Measurements from ENCODE around the gene PREX1. TPM values are rescaled to one million over a fixed set of nuclear protein-coding genes. Genes with fewer than 3 reads are reported as not detected.

PREX1 gene
- total and polyA plus RNA-seq, 2 experiments from 2014 or later = 2.4 to 10.3 TPM

- TF ChIP-seq ZNF462 (CRISPR knock-in tag; IDR thresholded peaks at IDR 0.05) = no peak
- TF ChIP-seq CTCF (conservative IDR thresholded peaks at IDR 0.05; ENCODE audit: low read depth in 2 of 2) = no peak
- no peak for TF ChIP-seq EZH2 (IDR thresholded peaks at IDR 0.05; ENCODE audit: low read depth, unreplicated experiment)
- no peak for TF ChIP-seq EZH2phosphoT487 (IDR thresholded peaks at IDR 0.05; ENCODE audit: unreplicated experiment)
- TF ChIP-seq ZNF114 (CRISPR knock-in tag; IDR thresholded peaks at IDR 0.05) = no peak
- no peak for TF ChIP-seq CREB1 (CRISPR knock-in tag; IDR thresholded peaks at IDR 0.05; ENCODE audit: low read depth)
- no peak for TF ChIP-seq ZNF331 (CRISPR knock-in tag; IDR thresholded peaks at IDR 0.05; ENCODE audit: low read depth)
Observed at GRCh38 chr20:48813930-48814546, 13.8 kb downstream of the PREX1 start (continued).

GRCh38 chr20:48813446-48813747, 14.4 kb downstream of the PREX1 start:
- H4K20me1 ChIP-seq (replicated peaks; ENCODE audit: insufficient read depth) = no peaks in the 10 kb centered on the region; the same call in 1 of the 2 replicates
- H3K79me2 ChIP-seq (replicated peaks; ENCODE audit: insufficient read depth) = no peaks in the 10 kb centered on the region
- no peak overlapping the region for H3K27ac Mint-ChIP-seq
- no peak for ATAC-seq
- no peak overlapping the region for H3K4me2 ChIP-seq
- H3K36me3 ChIP-seq (ENCODE audit: insufficient read depth) = no peaks in the 10 kb centered on the region
- no peaks in the 10 kb centered on the region for H3F3A ChIP-seq (replicated peaks; ENCODE audit: low read depth)
- H3K4me1 ChIP-seq (ENCODE audit: insufficient read depth) = peaks cover 3% of the 10 kb centered on the region; the same call in 1 of the 2 replicates
- no peak overlapping the region for H3K4me3 Mint-ChIP-seq
- H3K9me2 ChIP-seq (ENCODE audit: insufficient read depth) = no peaks in the 10 kb centered on the region
- no peak overlapping the region for H3K27ac ChIP-seq (ENCODE audit: low read depth)
- H3K9me3 Mint-ChIP-seq = no peaks in the 10 kb centered on the region
- DNase-seq (ENCODE audit: low spot score) = no peak
- peaks cover 5% of the 10 kb centered on the region for H3K27me3 Mint-ChIP-seq (ENCODE audit: insufficient read depth, low read depth, poor library complexity)
- H3K36me3 Mint-ChIP-seq (ENCODE audit: low read depth) = peaks cover 5% of the 10 kb centered on the region; the same call in 1 of the 3 replicates
- H3K4me3 ChIP-seq = no peak overlapping the region
- H2AFZ ChIP-seq = no peak overlapping the region
- peaks cover 8% of the 10 kb centered on the region for H3K4me1 Mint-ChIP-seq
- H3K27me3 ChIP-seq (ENCODE audit: insufficient read depth) = no peaks in the 10 kb centered on the region
- TF ChIP-seq CREB1 (CRISPR knock-in tag; IDR thresholded peaks at IDR 0.05; ENCODE audit: low read depth) = no peak
- no peak for TF ChIP-seq NANOG (IDR thresholded peaks at IDR 0.05; ENCODE audit: borderline replicate concordance)
- no peak for TF ChIP-seq ZNF114 (CRISPR knock-in tag; IDR thresholded peaks at IDR 0.05)
- no peak for TF ChIP-seq ETS1 (IDR thresholded peaks at IDR 0.05)
- no peak for TF ChIP-seq CTCF (conservative IDR thresholded peaks at IDR 0.05; ENCODE audit: low read depth in 2 of 2)
- no peak for TF ChIP-seq JUNB (IDR thresholded peaks at IDR 0.05; ENCODE audit: unreplicated experiment)
